H1 (cell line): ENCODE measurements around the gene TCEANC2.

Experiments used
- CHD2 ChIP-seq: IDR thresholded peaks from 2 replicates; pipeline ENCODE4 v1.6.1; 2012; ENCODE audit warnings: low read length, improper control_type of control experiment
- EP300 ChIP-seq, 2 experiments: IDR thresholded peaks; 1 replicate in 1 of 2; 2 replicates in 1 of 2; pipeline ENCODE4 v1.6.1; 2011 to 2012; ENCODE audit warnings: low read depth in 2 of 2, low read length in 2 of 2, mild to moderate bottlenecking in 2 of 2, borderline replicate concordance in 1 of 2, inconsistent platforms in 1 of 2, moderate library complexity in 1 of 2
- EZH2 ChIP-seq: fragments of 200-600 bp; sonication (generic); IDR thresholded peaks from 2 replicates; pipeline ENCODE4 v1.7.1; 2012; ENCODE audit warnings: low read depth, mild to moderate bottlenecking, moderate library complexity, low read length, inconsistent platforms; ENCODE audit not compliant: severe bottlenecking
- GABPA ChIP-seq: IDR thresholded peaks from 2 replicates; pipeline ENCODE4 v1.6.1; 2011; ENCODE audit warnings: mild to moderate bottlenecking, low read length, moderate library complexity, borderline replicate concordance; ENCODE audit not compliant: insufficient read depth
- KDM1A ChIP-seq: fragments of 200-600, 300-600 bp; sonication (generic); IDR thresholded peaks from 2 replicates; pipeline ENCODE4 v1.7.1; 2016; ENCODE audit warnings: mild to moderate bottlenecking, low read length, borderline replicate concordance
- SP1 ChIP-seq: IDR thresholded peaks from 2 replicates; pipeline ENCODE4 v1.6.1; 2011; ENCODE audit warnings: low read depth, low read length
- TEAD4 ChIP-seq: IDR thresholded peaks from 2 replicates; pipeline ENCODE4 v1.6.1; 2012; ENCODE audit warnings: low read depth, low read length, inconsistent platforms, mixed read lengths
- ZNF274 ChIP-seq: IDR thresholded peaks from 2 replicates; pipeline ENCODE4 v1.7.0; 2012; ENCODE audit warnings: low read length, borderline replicate concordance; ENCODE audit errors: extremely low read depth
- TF ChIP-seq, protein P1 (sequence below), 3 experiments: IDR thresholded peaks; 1 replicate in 2 of 3; 2 replicates in 1 of 3; pipeline versions ENCODE4 v1.5.1 to v1.6.1; 2011; ENCODE audit warnings: low read length in 3 of 3, mild to moderate bottlenecking in 3 of 3, inconsistent platforms in 2 of 3, low read depth in 1 of 3, moderate library complexity in 1 of 3; ENCODE audit not compliant: insufficient read depth in 1 of 3; ENCODE audit errors: control extremely low read depth in 1 of 3
- TF ChIP-seq, protein P2 (sequence below): fragments of 300-600 bp; sonication (generic); IDR thresholded peaks from 2 replicates; pipeline ENCODE4 v1.7.1; 2012; ENCODE audit warnings: low read length, moderate library complexity, mild to moderate bottlenecking, inconsistent platforms; ENCODE audit not compliant: insufficient replicate concordance

DNA sequence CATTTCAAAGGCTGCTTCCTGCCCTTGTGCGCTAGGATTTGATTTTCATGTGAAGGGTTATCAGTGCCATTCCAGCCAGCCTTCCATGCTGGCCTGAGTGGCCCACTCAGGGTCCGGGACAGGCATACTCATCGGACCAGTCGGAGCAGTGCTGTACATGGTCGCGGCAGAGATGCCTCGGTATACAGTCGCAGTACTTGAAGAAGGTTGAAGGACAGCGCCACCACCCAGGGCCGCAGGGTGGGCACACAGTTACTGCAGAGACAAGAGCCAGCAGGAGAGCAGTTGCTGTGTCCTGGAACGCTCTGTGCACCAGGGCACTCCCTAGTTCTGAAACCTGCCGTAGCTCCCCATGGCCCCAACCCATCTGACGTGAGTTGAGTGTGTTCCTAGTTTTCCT is 44.5 kb upstream of the TCEANC2 start:
- TF ChIP-seq, protein P1, sequence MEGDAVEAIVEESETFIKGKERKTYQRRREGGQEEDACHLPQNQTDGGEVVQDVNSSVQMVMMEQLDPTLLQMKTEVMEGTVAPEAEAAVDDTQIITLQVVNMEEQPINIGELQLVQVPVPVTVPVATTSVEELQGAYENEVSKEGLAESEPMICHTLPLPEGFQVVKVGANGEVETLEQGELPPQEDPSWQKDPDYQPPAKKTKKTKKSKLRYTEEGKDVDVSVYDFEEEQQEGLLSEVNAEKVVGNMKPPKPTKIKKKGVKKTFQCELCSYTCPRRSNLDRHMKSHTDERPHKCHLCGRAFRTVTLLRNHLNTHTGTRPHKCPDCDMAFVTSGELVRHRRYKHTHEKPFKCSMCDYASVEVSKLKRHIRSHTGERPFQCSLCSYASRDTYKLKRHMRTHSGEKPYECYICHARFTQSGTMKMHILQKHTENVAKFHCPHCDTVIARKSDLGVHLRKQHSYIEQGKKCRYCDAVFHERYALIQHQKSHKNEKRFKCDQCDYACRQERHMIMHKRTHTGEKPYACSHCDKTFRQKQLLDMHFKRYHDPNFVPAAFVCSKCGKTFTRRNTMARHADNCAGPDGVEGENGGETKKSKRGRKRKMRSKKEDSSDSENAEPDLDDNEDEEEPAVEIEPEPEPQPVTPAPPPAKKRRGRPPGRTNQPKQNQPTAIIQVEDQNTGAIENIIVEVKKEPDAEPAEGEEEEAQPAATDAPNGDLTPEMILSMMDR (IDR thresholded peaks at IDR 0.05; ENCODE audit: control extremely low read depth in 1 of 3, insufficient read depth in 1 of 3, low read depth in 1 of 3, low read length in 3 of 3) = no peak
- TF ChIP-seq ZNF274 (no peak), KDM1A (no peak), EP300 (IDR thresholded peaks at IDR 0.05; ENCODE audit: borderline replicate concordance in 1 of 2, low read depth in 2 of 2, low read length in 2 of 2) (no peak), EZH2 (no peak), SP1 (no peak), GABPA (no peak), CHD2 (no peak), TEAD4 (no peak)
- TF ChIP-seq, protein P2, sequence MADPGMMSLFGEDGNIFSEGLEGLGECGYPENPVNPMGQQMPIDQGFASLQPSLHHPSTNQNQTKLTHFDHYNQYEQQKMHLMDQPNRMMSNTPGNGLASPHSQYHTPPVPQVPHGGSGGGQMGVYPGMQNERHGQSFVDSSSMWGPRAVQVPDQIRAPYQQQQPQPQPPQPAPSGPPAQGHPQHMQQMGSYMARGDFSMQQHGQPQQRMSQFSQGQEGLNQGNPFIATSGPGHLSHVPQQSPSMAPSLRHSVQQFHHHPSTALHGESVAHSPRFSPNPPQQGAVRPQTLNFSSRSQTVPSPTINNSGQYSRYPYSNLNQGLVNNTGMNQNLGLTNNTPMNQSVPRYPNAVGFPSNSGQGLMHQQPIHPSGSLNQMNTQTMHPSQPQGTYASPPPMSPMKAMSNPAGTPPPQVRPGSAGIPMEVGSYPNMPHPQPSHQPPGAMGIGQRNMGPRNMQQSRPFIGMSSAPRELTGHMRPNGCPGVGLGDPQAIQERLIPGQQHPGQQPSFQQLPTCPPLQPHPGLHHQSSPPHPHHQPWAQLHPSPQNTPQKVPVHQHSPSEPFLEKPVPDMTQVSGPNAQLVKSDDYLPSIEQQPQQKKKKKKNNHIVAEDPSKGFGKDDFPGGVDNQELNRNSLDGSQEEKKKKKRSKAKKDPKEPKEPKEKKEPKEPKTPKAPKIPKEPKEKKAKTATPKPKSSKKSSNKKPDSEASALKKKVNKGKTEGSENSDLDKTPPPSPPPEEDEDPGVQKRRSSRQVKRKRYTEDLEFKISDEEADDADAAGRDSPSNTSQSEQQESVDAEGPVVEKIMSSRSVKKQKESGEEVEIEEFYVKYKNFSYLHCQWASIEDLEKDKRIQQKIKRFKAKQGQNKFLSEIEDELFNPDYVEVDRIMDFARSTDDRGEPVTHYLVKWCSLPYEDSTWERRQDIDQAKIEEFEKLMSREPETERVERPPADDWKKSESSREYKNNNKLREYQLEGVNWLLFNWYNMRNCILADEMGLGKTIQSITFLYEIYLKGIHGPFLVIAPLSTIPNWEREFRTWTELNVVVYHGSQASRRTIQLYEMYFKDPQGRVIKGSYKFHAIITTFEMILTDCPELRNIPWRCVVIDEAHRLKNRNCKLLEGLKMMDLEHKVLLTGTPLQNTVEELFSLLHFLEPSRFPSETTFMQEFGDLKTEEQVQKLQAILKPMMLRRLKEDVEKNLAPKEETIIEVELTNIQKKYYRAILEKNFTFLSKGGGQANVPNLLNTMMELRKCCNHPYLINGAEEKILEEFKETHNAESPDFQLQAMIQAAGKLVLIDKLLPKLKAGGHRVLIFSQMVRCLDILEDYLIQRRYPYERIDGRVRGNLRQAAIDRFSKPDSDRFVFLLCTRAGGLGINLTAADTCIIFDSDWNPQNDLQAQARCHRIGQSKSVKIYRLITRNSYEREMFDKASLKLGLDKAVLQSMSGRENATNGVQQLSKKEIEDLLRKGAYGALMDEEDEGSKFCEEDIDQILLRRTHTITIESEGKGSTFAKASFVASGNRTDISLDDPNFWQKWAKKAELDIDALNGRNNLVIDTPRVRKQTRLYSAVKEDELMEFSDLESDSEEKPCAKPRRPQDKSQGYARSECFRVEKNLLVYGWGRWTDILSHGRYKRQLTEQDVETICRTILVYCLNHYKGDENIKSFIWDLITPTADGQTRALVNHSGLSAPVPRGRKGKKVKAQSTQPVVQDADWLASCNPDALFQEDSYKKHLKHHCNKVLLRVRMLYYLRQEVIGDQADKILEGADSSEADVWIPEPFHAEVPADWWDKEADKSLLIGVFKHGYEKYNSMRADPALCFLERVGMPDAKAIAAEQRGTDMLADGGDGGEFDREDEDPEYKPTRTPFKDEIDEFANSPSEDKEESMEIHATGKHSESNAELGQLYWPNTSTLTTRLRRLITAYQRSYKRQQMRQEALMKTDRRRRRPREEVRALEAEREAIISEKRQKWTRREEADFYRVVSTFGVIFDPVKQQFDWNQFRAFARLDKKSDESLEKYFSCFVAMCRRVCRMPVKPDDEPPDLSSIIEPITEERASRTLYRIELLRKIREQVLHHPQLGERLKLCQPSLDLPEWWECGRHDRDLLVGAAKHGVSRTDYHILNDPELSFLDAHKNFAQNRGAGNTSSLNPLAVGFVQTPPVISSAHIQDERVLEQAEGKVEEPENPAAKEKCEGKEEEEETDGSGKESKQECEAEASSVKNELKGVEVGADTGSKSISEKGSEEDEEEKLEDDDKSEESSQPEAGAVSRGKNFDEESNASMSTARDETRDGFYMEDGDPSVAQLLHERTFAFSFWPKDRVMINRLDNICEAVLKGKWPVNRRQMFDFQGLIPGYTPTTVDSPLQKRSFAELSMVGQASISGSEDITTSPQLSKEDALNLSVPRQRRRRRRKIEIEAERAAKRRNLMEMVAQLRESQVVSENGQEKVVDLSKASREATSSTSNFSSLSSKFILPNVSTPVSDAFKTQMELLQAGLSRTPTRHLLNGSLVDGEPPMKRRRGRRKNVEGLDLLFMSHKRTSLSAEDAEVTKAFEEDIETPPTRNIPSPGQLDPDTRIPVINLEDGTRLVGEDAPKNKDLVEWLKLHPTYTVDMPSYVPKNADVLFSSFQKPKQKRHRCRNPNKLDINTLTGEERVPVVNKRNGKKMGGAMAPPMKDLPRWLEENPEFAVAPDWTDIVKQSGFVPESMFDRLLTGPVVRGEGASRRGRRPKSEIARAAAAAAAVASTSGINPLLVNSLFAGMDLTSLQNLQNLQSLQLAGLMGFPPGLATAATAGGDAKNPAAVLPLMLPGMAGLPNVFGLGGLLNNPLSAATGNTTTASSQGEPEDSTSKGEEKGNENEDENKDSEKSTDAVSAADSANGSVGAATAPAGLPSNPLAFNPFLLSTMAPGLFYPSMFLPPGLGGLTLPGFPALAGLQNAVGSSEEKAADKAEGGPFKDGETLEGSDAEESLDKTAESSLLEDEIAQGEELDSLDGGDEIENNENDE = no peak
